AG04449 (cell line): ENCODE measurements around the gene KTI12.

ENCODE experiments used
- CTCF ChIA-PET: fragments of 350-600 bp; formaldehyde crosslinking; extraction: SDS; loops from one replicate; lab custom pipeline; 2021; ENCODE audit warnings: antibody characterized with exemption; lab: Yijun Ruan, JAX
- POLR2A ChIA-PET: fragments of 400-600, 350-600 bp; formaldehyde crosslinking; extraction: SDS; loops from one replicate; lab custom pipeline; 2020; ENCODE audit warnings: antibody characterized with exemption, inconsistent platforms; lab: Yijun Ruan, JAX
- DNase-seq: peaks from one replicate; pipeline ENCODE4 v3.0.0-alpha.2; 2010; ENCODE audit warnings: low read depth, low spot score
- H3K4me3 ChIP-seq: 2 replicates; pipeline ENCODE4 v1.5.1; 2011; ENCODE audit warnings: low read depth, mild to moderate bottlenecking, control low read depth, low read length
- TF ChIP-seq, protein P1 (sequence below): IDR thresholded peaks from one replicate; pipeline ENCODE4 v1.5.1; 2011; ENCODE audit warnings: mild to moderate bottlenecking, moderate library complexity, low read length, control low read depth, inconsistent platforms; ENCODE audit not compliant: insufficient read depth; ENCODE audit errors: missing control alignments

Gene KTI12

DNA sequence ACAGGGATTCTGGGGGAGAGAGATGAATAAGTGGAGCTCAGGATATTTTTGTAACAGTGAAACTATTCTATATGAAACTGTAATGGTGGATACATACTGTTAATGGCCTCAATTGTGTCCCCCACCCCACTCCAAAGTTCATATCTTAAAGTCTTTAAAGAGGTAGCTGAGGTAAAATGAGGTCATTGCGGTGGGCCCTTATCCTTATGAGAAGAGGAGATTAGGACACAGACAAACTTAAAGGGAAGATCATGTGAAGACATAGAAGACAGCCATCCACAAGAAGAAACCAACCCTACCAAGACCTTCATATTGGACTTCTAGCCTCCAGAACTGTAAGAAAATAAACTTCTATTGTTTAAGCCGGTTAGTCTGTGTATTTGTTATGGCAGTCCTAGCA, 11.6 kb upstream of the KTI12 start:
- no peak overlapping the region for H3K4me3 ChIP-seq
- ChIA-PET POLR2A (interaction anchor here (0.6 to 1.0 kb wide), 2 partner anchors 47 to 304 kb away, joined by 3 read pairs; no protein-coding TSS in a partner anchor), CTCF (no interaction called here)
- TF ChIP-seq, protein P1, sequence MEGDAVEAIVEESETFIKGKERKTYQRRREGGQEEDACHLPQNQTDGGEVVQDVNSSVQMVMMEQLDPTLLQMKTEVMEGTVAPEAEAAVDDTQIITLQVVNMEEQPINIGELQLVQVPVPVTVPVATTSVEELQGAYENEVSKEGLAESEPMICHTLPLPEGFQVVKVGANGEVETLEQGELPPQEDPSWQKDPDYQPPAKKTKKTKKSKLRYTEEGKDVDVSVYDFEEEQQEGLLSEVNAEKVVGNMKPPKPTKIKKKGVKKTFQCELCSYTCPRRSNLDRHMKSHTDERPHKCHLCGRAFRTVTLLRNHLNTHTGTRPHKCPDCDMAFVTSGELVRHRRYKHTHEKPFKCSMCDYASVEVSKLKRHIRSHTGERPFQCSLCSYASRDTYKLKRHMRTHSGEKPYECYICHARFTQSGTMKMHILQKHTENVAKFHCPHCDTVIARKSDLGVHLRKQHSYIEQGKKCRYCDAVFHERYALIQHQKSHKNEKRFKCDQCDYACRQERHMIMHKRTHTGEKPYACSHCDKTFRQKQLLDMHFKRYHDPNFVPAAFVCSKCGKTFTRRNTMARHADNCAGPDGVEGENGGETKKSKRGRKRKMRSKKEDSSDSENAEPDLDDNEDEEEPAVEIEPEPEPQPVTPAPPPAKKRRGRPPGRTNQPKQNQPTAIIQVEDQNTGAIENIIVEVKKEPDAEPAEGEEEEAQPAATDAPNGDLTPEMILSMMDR: no peak
- no peak for DNase-seq

DNA sequence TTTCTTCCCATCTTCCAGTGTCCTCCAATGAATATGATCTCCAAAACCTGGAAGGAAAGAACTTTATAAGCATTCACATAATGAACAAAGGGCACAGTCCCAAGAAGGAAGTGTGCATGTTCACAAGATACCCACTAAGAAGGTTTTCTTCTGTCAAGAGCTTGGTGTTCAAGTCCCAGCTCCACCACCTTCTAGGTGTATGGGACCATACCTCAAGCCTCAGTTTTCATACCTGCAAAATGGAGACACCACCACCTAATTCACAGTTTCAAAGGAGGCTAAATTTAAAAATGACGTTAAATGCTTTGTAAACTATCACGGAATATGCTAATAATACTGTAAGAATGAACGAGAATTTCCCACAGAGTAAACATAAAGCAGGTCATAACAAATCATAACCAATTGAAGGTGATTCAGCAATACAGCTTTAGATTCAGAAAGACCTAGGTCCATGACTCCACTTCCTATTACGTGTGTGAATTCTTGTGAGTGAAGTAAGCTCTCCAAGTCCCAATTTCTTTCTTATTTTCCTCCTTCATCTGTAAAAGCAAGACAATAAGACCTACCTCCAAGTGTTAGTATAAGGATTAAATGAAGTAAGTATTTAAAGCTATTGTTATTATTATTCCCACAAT, 8.1 kb upstream of the KTI12 start:
- POLR2A ChIA-PET: interaction anchor here (0.7 kb wide), 1 partner anchor 11 kb away, joined by 3 read pairs; no protein-coding TSS in a partner anchor
- no peak overlapping the region for H3K4me3 ChIP-seq
- CTCF ChIA-PET: interaction anchor here (2.2 kb wide), 1 partner anchor 9 kb away, joined by 6 read pairs; no protein-coding TSS in a partner anchor
- no peak for DNase-seq
- TF ChIP-seq, protein P1: no peak

DNA sequence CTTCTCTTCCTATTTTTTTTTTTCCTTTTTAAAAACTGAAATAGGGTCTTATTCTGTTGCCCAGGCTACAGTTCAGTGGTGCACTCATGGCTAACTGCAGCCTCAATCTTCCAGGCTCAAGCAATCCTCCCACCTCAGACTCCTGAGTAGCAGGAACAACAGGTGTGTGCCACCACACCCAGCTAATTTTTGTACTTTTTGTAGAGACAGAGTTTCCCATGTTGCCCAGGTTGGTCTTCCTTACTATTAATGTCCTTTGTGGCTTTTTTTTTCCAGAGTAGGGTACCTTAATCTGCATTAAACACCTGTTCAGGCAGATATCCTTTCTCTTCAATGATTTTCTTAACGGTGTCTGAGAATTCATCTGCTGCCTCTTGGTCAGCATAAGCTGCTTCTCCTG, 4.3 kb upstream of the KTI12 start:
- TF ChIP-seq, protein P1: no peak
- no peak for DNase-seq
- no peak overlapping the region for H3K4me3 ChIP-seq
- ChIA-PET POLR2A (no interaction called here), CTCF (no interaction called here)

DNA sequence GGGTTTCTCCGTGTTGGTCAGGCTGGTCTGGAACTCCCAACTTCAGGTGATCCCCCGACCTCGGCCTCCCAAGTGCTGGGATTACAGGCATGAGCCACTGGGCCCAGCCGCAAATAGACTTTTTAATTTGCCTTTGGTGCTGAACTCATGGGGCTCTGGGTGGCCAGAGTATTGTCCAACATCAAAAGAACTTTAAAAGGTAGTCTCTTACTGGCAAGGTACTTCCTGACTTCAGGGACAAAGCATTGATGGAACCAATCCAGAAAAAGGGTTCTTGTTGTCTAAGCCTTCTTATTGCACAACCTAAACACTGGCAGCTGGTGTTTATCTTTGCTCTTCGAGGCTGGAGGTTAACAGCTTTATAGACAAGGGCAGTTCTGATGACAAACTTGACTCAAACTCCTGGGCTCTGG, 3.8 kb upstream of the KTI12 start:
- no peak for DNase-seq
- ChIA-PET CTCF (interaction anchor here (1.1 to 1.4 kb wide), 2 partner anchors 16 to 141 kb away, joined by 3 to 4 read pairs; no protein-coding TSS in a partner anchor), POLR2A (no interaction called here)
- TF ChIP-seq, protein P1: no peak
- no peak overlapping the region for H3K4me3 ChIP-seq

DNA sequence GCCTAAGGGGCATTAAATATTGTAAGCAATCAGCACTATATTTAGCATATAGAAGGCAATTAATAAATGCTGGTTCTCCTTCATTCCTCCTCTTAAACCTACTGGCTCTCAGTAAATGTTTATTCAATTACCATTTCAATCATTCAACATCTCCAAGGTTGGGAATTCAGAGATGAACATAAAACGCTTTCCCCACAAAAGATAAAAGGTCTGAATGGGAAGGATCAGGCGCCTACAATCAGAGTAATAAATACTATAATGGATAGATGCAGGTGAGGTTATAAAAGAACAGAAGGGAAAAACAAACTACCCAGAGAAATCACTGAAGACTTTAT, 407 bp upstream of the KTI12 start:
- POLR2A ChIA-PET: interaction anchor here (0.6 to 1.7 kb wide), 3 partner anchors 21 to 27 kb away, joined by 3 to 6 read pairs (median 5); partner anchors contain the start of genes BTF3L4 and TXNDC12
- TF ChIP-seq, protein P1: no peak
- H3K4me3 ChIP-seq: peak overlapping the region; percentile 99
- no peak for DNase-seq
- CTCF ChIA-PET: interaction anchor here (0.7 to 1.0 kb wide), 2 partner anchors 22 to 138 kb away, joined by 3 to 4 read pairs; partner anchors contain the start of gene BTF3L4

DNA sequence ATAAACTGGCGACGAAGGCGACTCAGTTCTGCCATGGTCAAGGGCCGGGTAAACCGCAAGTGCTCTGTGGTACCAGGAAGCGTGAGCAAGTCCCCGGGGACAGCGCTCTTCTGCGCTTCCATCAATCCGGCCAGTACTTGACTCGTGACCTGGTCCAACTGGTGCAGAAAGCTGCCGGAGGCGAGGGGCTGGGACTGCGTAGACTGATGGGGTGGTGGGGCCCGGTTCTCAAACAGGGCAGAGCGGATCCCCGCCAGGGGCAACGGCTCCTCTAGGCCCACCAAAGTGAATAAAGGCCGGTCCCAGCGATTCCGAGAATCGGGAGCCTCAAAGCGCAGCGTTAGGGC, 852 bp downstream of the KTI12 start:
- TF ChIP-seq, protein P1: no peak
- H3K4me3 ChIP-seq: peak overlapping the region; percentile 99
- ChIA-PET CTCF (interaction anchor here (1.0 to 1.6 kb wide), 3 partner anchors 10 to 136 kb away, joined by 4 to 6 read pairs (median 4); no protein-coding TSS in a partner anchor), POLR2A (interaction anchor here (0.6 to 1.7 kb wide), 3 partner anchors 23 to 259 kb away, joined by 3 to 6 read pairs (median 5); partner anchors contain the start of genes BTF3L4 and TXNDC12)
- DNase-seq: no peak
